ENCODE results near the gene C13orf46. TPM values are rescaled to one million over a fixed set of nuclear protein-coding genes. Genes with fewer than 3 reads are reported as not detected.

C13orf46 gene
- total RNA-seq, 2 donors from 2014 or later = 0.61 to 3.6 TPM

DNA sequence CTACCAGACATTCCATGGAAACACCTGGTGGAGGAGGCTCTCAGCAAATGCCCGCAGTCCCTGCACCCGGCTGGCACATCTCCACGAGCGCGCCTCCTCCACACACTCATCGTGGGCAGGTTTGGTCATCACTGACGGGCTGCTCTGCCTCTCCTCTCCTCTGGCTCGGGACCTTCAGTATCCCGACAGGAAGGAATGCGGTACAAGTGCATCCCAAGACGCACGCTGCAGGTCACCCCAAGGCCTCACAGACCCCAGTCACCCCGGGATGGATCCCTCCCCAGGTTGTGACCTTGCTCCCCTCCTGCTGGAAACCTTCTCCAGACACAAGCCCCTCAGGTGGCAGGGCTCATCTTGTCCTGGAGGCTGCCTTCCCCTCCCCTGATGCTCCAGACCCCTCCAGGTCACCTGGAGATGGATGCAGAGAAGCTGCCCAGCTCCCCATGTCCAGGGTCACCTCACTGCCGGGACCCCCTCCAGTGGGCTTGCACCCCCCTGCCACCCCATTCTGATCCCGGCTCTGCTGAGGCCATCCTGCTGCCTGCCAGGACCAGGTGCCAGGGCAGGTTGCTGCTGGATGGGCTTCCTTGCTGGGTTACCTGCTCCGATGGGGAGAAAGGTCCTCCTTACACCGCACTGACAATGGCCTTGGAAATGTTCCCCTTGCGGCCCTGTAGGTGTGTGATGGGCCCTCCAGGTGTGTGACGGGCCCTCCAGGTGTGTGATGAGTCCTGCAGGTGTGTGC, 29.9 kb downstream of the C13orf46 start:
- Mint-ChIP-seq H3K9me3 (no peaks in the 10 kb centered on the region), H3K36me3 (no peaks in the 10 kb centered on the region), H3K27ac (no peak overlapping the region)
- ATAC-seq (no peak), DNase-seq (ENCODE audit: low spot score in 2 of 2) (no peak)

DNA sequence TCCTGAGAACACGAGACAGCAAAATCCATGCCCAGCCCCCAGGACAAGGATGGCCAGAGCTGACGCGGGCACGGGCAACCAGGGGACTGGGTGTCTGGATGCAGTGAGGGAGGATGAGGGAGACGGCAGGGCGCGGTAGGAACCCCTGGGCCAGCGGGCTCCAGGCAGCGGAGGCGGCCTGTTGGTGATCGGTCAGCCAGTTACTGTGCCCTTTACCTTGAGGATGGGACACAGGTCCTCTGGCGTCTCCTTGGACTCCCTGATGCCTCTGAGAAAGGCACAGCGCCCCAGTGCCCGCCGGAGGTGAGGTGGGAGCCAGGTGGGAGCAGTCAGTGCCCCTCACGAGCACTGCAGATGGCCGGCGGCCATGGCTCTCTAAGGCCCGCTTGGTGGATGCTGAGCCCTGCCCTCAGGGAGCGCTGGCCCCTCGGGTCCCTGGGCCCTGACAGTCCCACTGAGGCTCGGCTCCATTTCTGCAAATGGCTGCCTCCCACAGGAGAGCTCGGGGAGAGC, 31.2 kb downstream of the C13orf46 start:
- peak overlapping the region in 1 of 2 donors; percentile 50 for H3K27ac Mint-ChIP-seq
- no peak for ATAC-seq
- DNase-seq (ENCODE audit: low spot score in 2 of 2) = no peak
- no peaks in the 10 kb centered on the region for H3K9me3 Mint-ChIP-seq
- H3K36me3 Mint-ChIP-seq = no peaks in the 10 kb centered on the region

DNA sequence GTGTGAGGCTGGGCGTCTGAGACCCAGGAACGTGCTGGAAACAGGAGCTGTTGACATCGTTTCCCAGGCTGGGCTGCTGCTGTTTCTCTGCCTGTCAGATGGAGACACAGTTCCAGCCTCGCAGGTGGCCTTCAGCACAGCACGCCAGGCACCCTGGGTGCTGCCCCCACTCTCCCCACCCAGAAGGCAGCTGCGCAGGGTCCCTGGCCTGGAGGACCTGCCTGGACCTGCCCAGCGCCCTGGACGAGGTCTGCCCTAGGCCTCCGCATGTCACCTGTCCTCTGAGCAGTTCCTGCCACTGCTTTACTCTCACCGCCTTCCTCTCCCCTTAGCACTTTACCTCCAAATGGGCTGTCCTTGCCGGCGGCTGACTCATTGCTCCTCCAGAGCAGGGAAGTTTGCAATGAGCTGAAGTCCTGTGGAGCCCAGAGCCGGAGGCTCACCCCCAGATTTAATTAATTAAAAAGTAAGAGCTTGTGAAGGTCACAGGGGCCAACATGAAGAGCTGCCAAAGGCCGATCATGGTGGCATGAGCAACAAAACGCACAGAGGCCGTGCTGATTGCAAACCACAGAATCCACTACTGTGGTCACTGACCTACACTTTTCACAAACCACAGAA, 32.2 kb downstream of the C13orf46 start:
- H3K36me3 Mint-ChIP-seq = no peaks in the 10 kb centered on the region
- ATAC-seq (no peak), DNase-seq (ENCODE audit: low spot score in 2 of 2) (no peak)
- no peaks in the 10 kb centered on the region for H3K9me3 Mint-ChIP-seq
- H3K27ac Mint-ChIP-seq = peak overlapping the region in 1 of 2 donors; percentile 79

DNA sequence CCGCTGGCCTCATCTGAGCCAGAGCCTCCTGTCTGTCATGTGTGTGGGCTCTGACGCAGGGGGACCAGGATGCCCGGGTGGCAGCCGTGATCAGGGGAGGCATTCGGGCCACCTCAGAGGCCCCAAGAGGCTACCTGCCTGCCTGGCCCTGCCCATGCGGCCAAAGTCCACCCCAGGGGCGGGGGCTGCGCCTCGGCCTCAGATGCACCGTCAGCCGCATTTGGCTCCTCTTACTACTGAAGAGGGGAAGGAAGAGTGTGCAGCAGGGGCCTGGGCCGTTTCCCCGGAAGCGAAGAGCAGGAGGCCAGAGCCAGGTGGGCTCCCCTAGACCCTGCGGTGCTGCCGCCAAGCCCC, 34.0 kb downstream of the C13orf46 start:
- ATAC-seq = peak in 1 of 2 donors; percentile 14

DNA sequence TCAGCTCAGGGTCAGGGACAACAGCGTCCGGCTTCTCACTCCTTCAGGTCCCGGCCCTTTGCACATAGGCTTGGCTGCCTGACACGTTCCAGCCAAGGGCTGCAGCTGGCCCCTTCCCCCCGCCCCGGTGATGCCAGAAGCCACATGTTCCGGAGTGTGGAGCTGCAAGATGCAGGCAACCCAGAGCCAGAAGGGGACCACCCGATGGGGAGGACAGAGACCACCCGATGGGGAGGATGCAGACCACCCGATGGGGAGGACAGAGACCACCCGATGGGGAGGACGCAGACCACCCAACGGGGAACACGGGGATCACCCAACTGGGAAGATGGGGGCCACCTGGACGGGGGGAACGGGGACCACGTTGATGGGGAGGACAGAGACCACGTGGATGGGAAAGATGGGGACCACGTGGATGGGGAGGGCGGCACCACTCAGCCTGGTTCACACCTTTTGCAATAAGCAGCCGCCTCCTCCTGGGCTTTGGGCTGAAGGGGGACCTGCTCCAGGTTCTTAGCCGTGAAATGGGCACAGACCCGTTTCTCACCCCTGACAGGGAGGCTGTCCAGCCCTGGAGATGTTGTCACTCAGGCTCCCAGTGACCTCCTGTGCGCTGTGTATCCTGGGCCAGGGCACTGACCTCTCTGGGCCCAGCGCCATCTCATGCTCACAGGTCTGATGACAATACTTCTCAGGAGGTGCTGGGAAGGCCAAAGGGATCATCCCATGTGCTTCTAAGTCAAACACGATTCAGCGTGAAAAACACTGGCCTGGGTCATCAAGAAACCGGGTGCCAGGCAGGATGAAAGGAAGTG, 34.5 kb downstream of the C13orf46 start:
- DNase-seq (ENCODE audit: low spot score in 2 of 2) = no peak
- no peak for ATAC-seq
- peak overlapping the region in 1 of 2 donors; percentile 68 for H3K27ac Mint-ChIP-seq
- no peaks in the 10 kb centered on the region for H3K9me3 Mint-ChIP-seq
- no peaks in the 10 kb centered on the region for H3K36me3 Mint-ChIP-seq

More for the DNA sequence above, 34.0 kb downstream of the C13orf46 start:
- no peaks in the 10 kb centered on the region for H3K36me3 Mint-ChIP-seq
- DNase-seq (ENCODE audit: low spot score in 2 of 2) = no peak
- no peak overlapping the region for H3K27ac Mint-ChIP-seq
- no peaks in the 10 kb centered on the region for H3K9me3 Mint-ChIP-seq

DNA sequence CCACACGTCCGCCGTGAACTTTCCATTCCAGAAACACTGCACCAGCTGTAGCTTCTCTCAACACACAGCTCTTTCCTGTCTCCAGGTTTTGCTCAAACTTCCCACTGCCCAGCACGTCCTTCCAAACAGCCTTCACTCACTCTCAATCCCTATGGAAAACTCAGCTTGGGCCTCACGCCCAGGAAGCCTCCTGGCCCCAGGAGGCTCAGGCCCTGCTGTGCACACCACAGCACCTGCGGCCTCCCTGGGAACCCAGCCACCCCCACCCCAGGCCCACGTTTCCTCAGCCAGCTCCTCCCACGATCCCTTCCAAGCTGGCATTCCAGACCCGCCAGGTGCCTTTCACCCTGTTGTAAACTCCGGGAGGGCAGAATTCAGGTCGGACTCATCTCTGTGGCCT, 35.2 kb downstream of the C13orf46 start:
- Mint-ChIP-seq H3K36me3 (no peaks in the 10 kb centered on the region), H3K9me3 (no peaks in the 10 kb centered on the region), H3K27ac (peak overlapping the region; percentile 15 to 68)
- DNase-seq (ENCODE audit: low spot score in 2 of 2) (no peak), ATAC-seq (no peak)

DNA sequence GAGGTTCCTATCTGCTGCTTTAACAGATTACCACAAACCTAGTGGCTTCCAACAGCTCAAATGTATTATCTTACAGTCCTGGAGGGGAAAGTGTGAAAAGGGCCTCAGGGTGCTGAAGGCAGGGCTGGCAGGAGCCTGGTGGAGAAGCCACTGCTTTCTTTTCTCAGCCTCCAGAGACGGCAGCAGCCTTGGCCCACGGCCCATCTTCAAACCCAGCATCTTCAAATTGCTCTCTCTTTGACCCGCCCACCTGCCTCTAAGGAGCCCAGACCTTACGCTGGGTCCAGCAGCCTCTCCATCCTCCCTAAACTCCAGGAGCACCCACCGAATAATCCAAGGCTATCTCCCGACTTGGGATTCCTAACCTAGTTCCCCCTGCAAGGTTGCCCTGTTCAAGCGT, 35.6 kb downstream of the C13orf46 start:
- H3K9me3 Mint-ChIP-seq = no peaks in the 10 kb centered on the region
- peak overlapping the region in 1 of 2 donors; percentile 15 for H3K27ac Mint-ChIP-seq
- DNase-seq (ENCODE audit: low spot score in 2 of 2) (no peak), ATAC-seq (no peak)
- H3K36me3 Mint-ChIP-seq = no peaks in the 10 kb centered on the region

DNA sequence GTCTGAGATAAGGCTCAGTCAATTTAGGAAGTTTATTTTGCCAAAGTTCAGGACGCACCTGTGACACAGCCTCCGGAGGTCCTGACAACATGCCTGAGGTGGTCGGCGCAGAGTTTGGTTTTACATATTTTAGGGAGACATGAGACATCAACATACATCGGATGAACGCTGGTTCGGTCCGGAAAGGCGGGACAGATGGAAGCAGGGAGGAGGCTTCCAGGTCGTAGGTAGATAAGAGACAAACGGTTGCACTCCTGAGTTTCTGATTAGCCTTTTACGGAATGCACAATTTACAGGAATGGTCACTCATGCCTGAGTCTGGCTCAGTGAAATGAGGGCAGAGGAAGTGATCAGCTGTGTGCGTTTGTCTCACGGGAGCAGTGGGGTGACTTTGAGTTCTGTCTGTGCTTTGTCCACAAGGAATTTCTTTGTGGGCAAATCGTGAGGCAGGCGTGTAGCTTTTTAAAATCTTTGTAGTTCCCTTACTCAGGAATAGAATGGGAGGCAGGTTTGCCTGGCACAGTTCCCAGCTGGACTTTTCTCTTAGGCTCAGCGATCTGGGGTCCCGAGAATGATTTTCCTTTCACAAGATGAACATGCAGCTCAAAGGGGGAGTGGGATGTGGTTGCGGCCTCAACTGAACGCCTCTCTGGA, 36.2 kb downstream of the C13orf46 start:
- DNase-seq (ENCODE audit: low spot score in 2 of 2) = no peak
- Mint-ChIP-seq H3K9me3 (no peaks in the 10 kb centered on the region), H3K36me3 (no peaks in the 10 kb centered on the region), H3K27ac (peak overlapping the region in 1 of 2 donors; percentile 5)
- no peak for ATAC-seq

DNA sequence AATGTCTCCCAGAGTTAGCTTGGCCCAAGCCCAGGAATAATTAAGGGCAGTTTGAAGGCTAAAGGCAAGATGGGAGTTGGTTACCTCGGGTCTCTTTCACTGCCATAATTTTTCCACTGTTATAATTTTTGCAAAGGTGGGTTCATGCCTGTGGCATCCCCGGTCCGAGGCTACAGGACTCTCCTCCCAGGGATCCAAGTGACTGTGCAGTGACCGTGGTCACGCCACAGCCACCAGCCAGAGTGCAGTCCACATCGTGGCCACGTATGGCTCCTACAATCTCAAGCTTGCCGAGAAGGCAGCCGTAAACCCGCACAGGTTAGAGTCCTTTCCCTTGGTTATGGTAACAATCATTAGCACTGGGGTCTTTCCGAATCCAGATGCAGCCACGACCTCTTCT, 36.8 kb downstream of the C13orf46 start:
- ATAC-seq = no peak
- DNase-seq (ENCODE audit: low spot score in 2 of 2) = no peak
- Mint-ChIP-seq H3K36me3 (no peaks in the 10 kb centered on the region), H3K27ac (peak overlapping the region in 1 of 2 donors; percentile 5), H3K9me3 (no peaks in the 10 kb centered on the region)

DNA sequence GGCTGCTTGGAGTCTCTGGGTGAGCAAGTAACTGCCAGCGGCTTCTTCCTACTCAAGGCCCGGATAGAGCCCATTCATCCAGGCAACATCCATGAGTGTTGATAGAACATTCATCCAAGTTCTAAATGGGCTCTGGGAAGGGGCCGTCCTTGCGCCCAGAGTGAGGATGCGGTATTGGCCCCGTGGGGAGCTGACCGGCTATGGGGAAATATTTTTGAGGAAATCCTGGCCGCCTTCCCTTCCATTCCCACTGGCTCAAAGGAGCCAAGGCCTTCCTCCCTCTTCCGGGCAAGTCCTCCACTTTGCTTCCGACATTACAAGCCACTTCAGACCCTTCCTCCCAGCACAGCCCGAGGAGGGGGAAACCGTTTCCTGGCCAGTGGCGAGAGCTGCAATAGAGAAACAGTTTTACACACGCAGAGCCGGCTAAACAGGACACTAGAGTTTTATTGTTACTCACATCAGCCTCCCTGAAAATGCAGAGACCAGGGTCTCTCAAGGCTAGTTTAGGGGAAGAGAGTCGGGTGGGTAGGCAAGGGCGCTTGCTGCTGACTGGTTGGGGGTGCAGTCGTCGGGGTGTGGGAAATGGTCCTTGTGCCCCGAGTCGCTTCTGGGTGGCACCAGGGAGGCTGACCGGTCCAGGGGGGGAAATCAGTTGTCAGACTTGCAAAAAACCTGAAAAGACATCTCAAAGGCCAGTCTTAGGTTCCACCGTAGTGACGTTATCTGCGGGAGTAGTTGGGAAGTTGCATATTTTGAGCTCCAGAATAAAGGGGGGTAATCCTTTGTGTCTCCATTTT, 37.5 kb downstream of the C13orf46 start:
- Mint-ChIP-seq H3K36me3 (no peaks in the 10 kb centered on the region), H3K27ac (peak overlapping the region in 1 of 2 donors; percentile 72), H3K9me3 (no peaks in the 10 kb centered on the region)
- DNase-seq (ENCODE audit: low spot score in 2 of 2) (no peak), ATAC-seq (no peak)

DNA sequence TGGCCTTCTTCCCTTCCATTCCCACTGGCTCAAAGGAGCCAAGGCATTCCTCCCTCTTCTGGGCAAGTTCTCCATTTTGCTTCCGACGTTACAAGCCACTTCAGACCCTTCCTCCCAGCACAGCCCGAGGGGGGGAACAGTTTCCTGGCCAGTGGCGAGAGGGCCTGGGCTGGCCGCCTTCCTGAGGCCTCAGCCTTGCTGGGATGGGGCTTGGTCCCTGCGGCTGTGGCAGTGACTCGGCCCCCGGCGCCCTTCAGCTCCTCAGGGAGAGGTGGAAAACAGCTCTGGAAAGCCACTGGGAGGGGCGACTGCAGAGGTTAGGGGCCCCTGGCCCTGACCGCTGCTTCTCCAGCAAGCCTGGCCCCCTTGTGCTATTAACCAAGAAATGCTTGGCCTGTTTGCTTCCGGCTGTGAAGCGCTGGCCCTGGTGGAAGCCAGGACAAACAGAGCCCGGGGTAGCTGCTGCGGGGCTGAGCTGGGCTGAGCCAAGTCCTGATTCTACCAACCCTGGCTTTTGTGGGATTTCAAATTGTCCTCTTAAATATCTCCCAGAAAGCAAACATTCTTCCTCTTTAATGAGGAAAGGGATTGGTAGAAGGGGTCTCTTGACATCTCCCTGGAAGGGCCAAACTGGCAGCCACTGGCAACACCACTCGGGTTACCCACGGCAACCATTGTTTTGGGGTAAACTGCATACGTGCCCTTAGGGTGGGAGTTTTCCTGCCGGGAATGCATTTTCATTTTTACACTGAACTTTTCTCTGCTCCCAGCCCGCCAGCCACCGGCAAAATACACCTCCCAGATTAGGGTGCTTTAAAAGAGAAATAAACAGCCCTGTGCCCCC, 38.7 kb downstream of the C13orf46 start:
- DNase-seq (ENCODE audit: low spot score in 2 of 2) = peak in 1 of 2 donors; percentile 20
- peak overlapping the region in 1 of 2 donors; percentile 68 for H3K27ac Mint-ChIP-seq
- ATAC-seq = no peak
- no peaks in the 10 kb centered on the region for H3K36me3 Mint-ChIP-seq
- H3K9me3 Mint-ChIP-seq = no peaks in the 10 kb centered on the region

DNA sequence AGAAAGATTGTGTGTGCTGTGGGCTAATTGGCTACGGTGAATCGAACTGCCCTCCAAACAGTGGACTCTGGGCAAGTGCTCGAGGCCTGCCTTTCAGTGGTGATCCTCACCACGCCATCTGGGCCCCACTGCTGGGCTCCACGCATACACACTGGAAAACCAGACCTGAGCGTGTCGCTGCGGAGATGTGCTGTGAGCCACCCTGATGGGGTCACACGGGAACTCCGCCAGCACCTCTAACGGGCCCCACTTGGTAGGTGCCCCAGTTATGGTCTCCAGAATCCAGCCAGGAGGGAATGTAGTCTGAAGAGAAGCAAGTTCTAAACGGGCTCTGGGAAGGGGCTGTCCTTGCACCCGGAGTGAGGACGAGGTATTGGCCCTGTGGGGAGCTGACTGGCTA, 39.3 kb downstream of the C13orf46 start:
- Mint-ChIP-seq H3K27ac (no peak overlapping the region), H3K36me3 (no peaks in the 10 kb centered on the region), H3K9me3 (no peaks in the 10 kb centered on the region)
- ATAC-seq = no peak
- peak in 1 of 2 donors; percentile 35 for DNase-seq (ENCODE audit: low spot score in 2 of 2)

DNA sequence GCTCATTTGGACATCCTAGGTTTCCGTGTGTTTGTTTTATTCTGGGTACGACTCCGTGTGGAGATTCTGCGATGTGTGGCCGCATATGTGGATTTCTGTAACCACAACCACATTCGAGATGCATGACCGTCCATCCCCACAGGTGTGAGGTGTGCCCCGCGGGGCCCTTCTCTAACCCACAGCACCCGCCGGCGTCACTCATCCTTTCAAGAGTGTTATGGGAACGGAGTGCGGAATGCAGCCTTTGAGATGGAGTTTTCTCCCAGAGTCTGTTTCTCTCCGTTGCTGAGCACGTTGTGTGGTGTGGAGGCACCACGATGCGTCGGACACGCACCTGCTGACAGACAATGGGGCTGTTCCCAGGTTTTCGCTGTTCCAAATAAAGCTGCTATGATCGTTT, 40.0 kb downstream of the C13orf46 start:
- DNase-seq (ENCODE audit: low spot score in 2 of 2) (peak in 1 of 2 donors; percentile 23), ATAC-seq (no peak)
- Mint-ChIP-seq H3K36me3 (no peaks in the 10 kb centered on the region), H3K9me3 (no peaks in the 10 kb centered on the region), H3K27ac (no peak overlapping the region)

DNA sequence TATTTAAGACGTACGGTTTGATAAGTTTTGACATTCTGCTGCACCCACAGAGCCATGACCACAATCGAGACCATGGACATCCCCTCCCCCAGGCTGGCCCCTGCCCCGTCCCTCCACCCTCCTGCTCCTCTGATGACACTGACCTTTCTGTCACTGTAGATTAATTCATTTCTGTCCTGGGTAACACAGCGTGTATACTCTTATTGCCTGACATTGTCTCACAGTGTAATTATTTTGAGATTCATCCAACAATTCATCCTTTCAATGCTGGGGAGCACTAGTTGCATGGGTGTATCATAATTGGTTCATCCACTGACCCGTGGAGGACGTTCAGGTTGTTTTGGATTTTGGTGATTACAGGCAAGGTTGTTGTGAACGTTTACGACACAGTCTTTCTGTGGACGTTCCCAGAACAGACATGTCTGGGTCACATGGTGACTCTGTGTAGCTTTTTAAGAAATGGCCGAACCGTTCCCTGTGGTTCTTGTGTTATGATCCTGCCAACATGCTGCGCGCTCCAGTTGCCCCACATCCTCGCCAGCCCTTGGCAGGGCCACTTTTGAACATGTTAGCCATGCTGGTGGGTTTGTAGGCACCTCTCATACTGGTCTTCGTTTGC, 41.9 kb downstream of the C13orf46 start:
- H3K27ac Mint-ChIP-seq = peak overlapping the region in 1 of 2 donors; percentile 32
- DNase-seq (ENCODE audit: low spot score in 2 of 2) (peak in 1 of 2 donors; percentile 38), ATAC-seq (no peak)
- H3K36me3 Mint-ChIP-seq = no peaks in the 10 kb centered on the region
- no peaks in the 10 kb centered on the region for H3K9me3 Mint-ChIP-seq

All from activated naive CD4-positive, alpha-beta T cell treated with anti-CD3 and anti-CD28 coated beads, Interleukin-2, amount 50 U/mL, for 72 hours (primary cell).